WTC11 (cell line): ENCODE measurements around the gene MTA1. TPM values are rescaled to one million over a fixed set of nuclear protein-coding genes. Genes with fewer than 3 reads are reported as not detected.

Experiments used
- ATAC-seq: fragments of 200-7000 bp; cut with Tn5 transposase; 2 replicates; pipeline ENCODE4 v1.10.0; 2021; ENCODE audit warnings: mild to moderate bottlenecking, moderate library complexity
- CTCF ChIA-PET: fragments of 300-600 bp; sonication (Branson Sonifier 250); formaldehyde crosslinking; loops from one replicate; lab custom pipeline; 2021; ENCODE audit warnings: antibody characterized with exemption; lab: Charles Lee
- POLR2A ChIA-PET: fragments of 350-600 bp; sonication (Branson Sonifier 250); formaldehyde crosslinking; loops from one replicate; lab custom pipeline; 2021; ENCODE audit warnings: antibody characterized with exemption; lab: Charles Lee
- DNase-seq: peaks from one replicate; pipeline ENCODE4 v3.0.0; 2021; ENCODE audit warnings: low spot score
- H3K27ac Mint-ChIP-seq: 2 replicates; pipeline ENCODE4 v1.8.0; 2021; ENCODE audit warnings: mixed read lengths
- H3K27me3 Mint-ChIP-seq: 2 replicates; pipeline ENCODE4 v1.8.0; 2021; ENCODE audit warnings: low read depth, mild to moderate bottlenecking, moderate library complexity, mixed read lengths
- H3K36me3 Mint-ChIP-seq: 2 replicates; pipeline ENCODE4 v1.8.0; 2021; ENCODE audit warnings: mixed read lengths
- H3K4me1 Mint-ChIP-seq: 2 replicates; pipeline ENCODE4 v1.8.0; 2022; ENCODE audit warnings: mixed read lengths
- H3K4me3 Mint-ChIP-seq: 2 replicates; pipeline ENCODE4 v1.8.0; 2021; ENCODE audit warnings: mild to moderate bottlenecking, moderate library complexity, mixed read lengths
- H3K9me3 Mint-ChIP-seq: 2 replicates; pipeline ENCODE4 v1.8.0; 2021; ENCODE audit warnings: mixed read lengths
- AFF4 ChIP-seq: sonication (generic); formaldehyde crosslinking; IDR thresholded peaks from 2 replicates; pipeline ENCODE4 v1.8.1; 2023; ENCODE audit warnings: mild to moderate bottlenecking, missing genetic modification reagents, borderline replicate concordance
- ARID4B ChIP-seq: sonication (generic); formaldehyde crosslinking; IDR thresholded peaks from 2 replicates; pipeline ENCODE4 v1.8.0; 2023; ENCODE audit warnings: missing genetic modification reagents, mild to moderate bottlenecking, borderline replicate concordance
- CREM ChIP-seq: sonication (generic); formaldehyde crosslinking; IDR thresholded peaks from 2 replicates; pipeline ENCODE4 v1.8.1; 2022; ENCODE audit warnings: mild to moderate bottlenecking, missing genetic modification reagents, moderate library complexity
- E2F5 ChIP-seq: sonication (generic); formaldehyde crosslinking; IDR thresholded peaks from 2 replicates; pipeline ENCODE4 v1.8.1; 2022; ENCODE audit warnings: mild to moderate bottlenecking, moderate library complexity, missing genetic modification reagents
- ELF4 ChIP-seq: sonication (generic); formaldehyde crosslinking; IDR thresholded peaks from 2 replicates; pipeline ENCODE4 v1.8.1; 2022; ENCODE audit warnings: low read depth, mild to moderate bottlenecking, moderate library complexity, missing genetic modification reagents
- FOXP4 ChIP-seq: sonication (generic); formaldehyde crosslinking; IDR thresholded peaks from 2 replicates; pipeline ENCODE4 v1.8.0; 2022; ENCODE audit warnings: mild to moderate bottlenecking, missing genetic modification reagents
- HMGA2 ChIP-seq: fragments of 250-450 bp; sonication (Bioruptor Pico); IDR thresholded peaks from 2 replicates; pipeline ENCODE4 v1.4.0; 2021; ENCODE audit warnings: mild to moderate bottlenecking, moderate library complexity
- IRF1 ChIP-seq: sonication (generic); formaldehyde crosslinking; IDR thresholded peaks from 2 replicates; pipeline ENCODE4 v1.8.0; 2023; ENCODE audit warnings: missing genetic modification reagents
- NFATC4 ChIP-seq: fragments of 250-450 bp; sonication (Bioruptor Pico); IDR thresholded peaks from 2 replicates; pipeline ENCODE4 v1.9.0; 2021; ENCODE audit warnings: mild to moderate bottlenecking
- NFE2L1 ChIP-seq: sonication (generic); formaldehyde crosslinking; IDR thresholded peaks from 2 replicates; pipeline ENCODE4 v1.8.1; 2023; ENCODE audit warnings: missing genetic modification reagents
- OVOL2 ChIP-seq: fragments of 250-450 bp; sonication (Bioruptor Pico); IDR thresholded peaks from 2 replicates; pipeline ENCODE4 v1.9.0; 2021; ENCODE audit warnings: mild to moderate bottlenecking, borderline replicate concordance
- PREB ChIP-seq: sonication (generic); formaldehyde crosslinking; IDR thresholded peaks from 2 replicates; pipeline ENCODE4 v1.8.1; 2022; ENCODE audit warnings: mild to moderate bottlenecking, missing genetic modification reagents, moderate library complexity, borderline replicate concordance
- SMAD4 ChIP-seq: sonication (generic); formaldehyde crosslinking; IDR thresholded peaks from 2 replicates; pipeline ENCODE4 v1.8.0; 2022; ENCODE audit warnings: mild to moderate bottlenecking, missing genetic modification reagents
- ZNF121 ChIP-seq: sonication (generic); formaldehyde crosslinking; IDR thresholded peaks from 2 replicates; pipeline ENCODE4 v1.8.0; 2023; ENCODE audit warnings: missing genetic modification reagents
- ZNF138 ChIP-seq: sonication (generic); formaldehyde crosslinking; conservative IDR thresholded peaks from 2 replicates; pipeline ENCODE4 v1.8.1; 2022; ENCODE audit warnings: mild to moderate bottlenecking, moderate library complexity, missing genetic modification reagents
- ZNF219 ChIP-seq: sonication (generic); formaldehyde crosslinking; IDR thresholded peaks from 2 replicates; pipeline ENCODE4 v1.8.0; 2023; ENCODE audit warnings: missing genetic modification reagents, mild to moderate bottlenecking, borderline replicate concordance
- ZNF425 ChIP-seq: fragments of 250-450 bp; sonication (Bioruptor Pico); conservative IDR thresholded peaks from 2 replicates; pipeline ENCODE4 v1.9.0; 2021; ENCODE audit warnings: mild to moderate bottlenecking
- ZNF512 ChIP-seq: sonication (generic); formaldehyde crosslinking; IDR thresholded peaks from 2 replicates; pipeline ENCODE4 v1.8.1; 2022; ENCODE audit warnings: missing genetic modification reagents, borderline replicate concordance
- total RNA-seq: library from RNA; stranded (reverse); gene quantifications from 3 replicates; pipeline ENCODE4 v1.2.3, GENCODE V29; 2021

Gene MTA1
- total RNA-seq, 1 experiment from 2014 or later, result 279 TPM

- TF ChIP-seq ARID4B (no peak), PREB (CRISPR knock-in tag) (no peak), FOXP4 (CRISPR knock-in tag) (no peak), ZNF138 (no peak), AFF4 (CRISPR knock-in tag) (no peak), CREM (no peak), HMGA2 (no peak)
These were observed 64.7 kb downstream of the MTA1 start (continued) for GRCh38 chr14:105484069-105484996.

GRCh38 chr14:105484997-105485393 lies 65.4 kb downstream of the MTA1 start:
- DNase-seq, result no peak
- no peak overlapping the region for H3K4me3 Mint-ChIP-seq
- ChIA-PET POLR2A (no interaction called here), CTCF (interaction anchor here (1.3 to 5.1 kb wide), 2 partner anchors 9 to 14 kb away, joined by 3 to 116 read pairs; no protein-coding TSS in a partner anchor)
- H3K27me3 Mint-ChIP-seq, result peaks cover 86% of the 10 kb centered on the region
- peaks cover 18% of the 10 kb centered on the region for H3K4me1 Mint-ChIP-seq
- no peak overlapping the region for H3K27ac Mint-ChIP-seq
- ATAC-seq, result no peak
- H3K9me3 Mint-ChIP-seq, result no peaks in the 10 kb centered on the region
- no peaks in the 10 kb centered on the region for H3K36me3 Mint-ChIP-seq
- TF ChIP-seq NFE2L1 (CRISPR knock-in tag) (no peak), OVOL2 (CRISPR knock-in tag) (no peak), NFATC4 (CRISPR knock-in tag) (no peak), ZNF219 (CRISPR knock-in tag) (no peak), IRF1 (no peak), E2F5 (no peak), ELF4 (no peak), ZNF425 (CRISPR knock-in tag) (no peak), ZNF512 (CRISPR knock-in tag) (no peak), SMAD4 (CRISPR knock-in tag) (no peak), ZNF121 (CRISPR knock-in tag) (no peak)
